B cell (primary cell): ENCODE results near the gene LZTR1. TPM values are rescaled to one million over a fixed set of nuclear protein-coding genes. Genes with fewer than 3 reads are reported as not detected.

Source experiments
- ATAC-seq: fragments of 200-7000 bp; cut with Tn5 transposase; one replicate; pipeline ENCODE4 v1.10.0; 2021; ENCODE audit warnings: low read depth, mild to moderate bottlenecking, moderate number of reproducible peaks, moderate library complexity
- CTCF ChIA-PET: fragments of 350-600 bp; sonication (Branson Sonifier 250); formaldehyde crosslinking; loops from one replicate; lab custom pipeline; 2021; ENCODE audit warnings: antibody characterized with exemption, inconsistent platforms; lab: Charles Lee
- POLR2A ChIA-PET: fragments of 350-600 bp; sonication (Branson Sonifier 250); formaldehyde crosslinking; loops from one replicate; lab custom pipeline; 2021; ENCODE audit warnings: antibody characterized with exemption; lab: Charles Lee
- DNase-seq: peaks from one replicate; pipeline ENCODE4 v3.0.0; 2013
- H2AFZ ChIP-seq: 2 replicates; pipeline ENCODE4 v1.6.1; 2012; ENCODE audit warnings: mild to moderate bottlenecking, low read depth, low read length; ENCODE audit not compliant: insufficient read depth, poor library complexity, severe bottlenecking
- H3K27ac ChIP-seq, 2 donors: 1 replicate in 1 of 2; 2 replicates in 1 of 2; pipeline ENCODE4 v1.5.1; 2012 to 2013; ENCODE audit warnings: low read length in 2 of 2, mild to moderate bottlenecking in 2 of 2, moderate library complexity in 1 of 2
- H3K27me3 ChIP-seq, 4 experiments: fragments of 200-600 bp in 1 of 4; sonication (generic) in 1 of 4; replicated peaks in 1 of 4; 1 replicate in 2 of 4; 2 replicates in 2 of 4; pipeline versions ENCODE4 v1.6.1 to v1.7.0; 2013 to 2016; ENCODE audit warnings: low read length in 3 of 4, mild to moderate bottlenecking in 2 of 4, mixed read lengths in 1 of 4, moderate library complexity in 1 of 4; ENCODE audit not compliant: insufficient read depth in 4 of 4, control insufficient read depth in 3 of 4; ENCODE audit errors: control extremely low read depth in 1 of 4
- H3K36me3 ChIP-seq, 2 experiments: replicated peaks in 1 of 2; 1 replicate in 1 of 2; 2 replicates in 1 of 2; pipeline versions ENCODE4 v1.6.1 to v1.7.1; 2013; ENCODE audit warnings: low read length in 1 of 2; ENCODE audit not compliant: insufficient read depth in 2 of 2, control insufficient read depth in 1 of 2; ENCODE audit errors: control extremely low read depth in 1 of 2, extremely low read depth in 1 of 2
- H3K4me1 ChIP-seq, 2 donors: fragments of 200-600 bp in 1 of 2; sonication (generic) in 1 of 2; 1 replicate in 1 of 2; 2 replicates in 1 of 2; pipeline versions ENCODE4 v1.5.1 to v1.6.1; 2013 to 2017; ENCODE audit warnings: low read length in 2 of 2; ENCODE audit not compliant: control insufficient read depth in 2 of 2, insufficient read depth in 2 of 2
- H3K4me2 ChIP-seq: replicated peaks from 2 replicates; pipeline ENCODE3; 2012; ENCODE audit warnings: mild to moderate bottlenecking, low read depth, low read length; ENCODE audit not compliant: poor library complexity, severe bottlenecking
- H3K4me3 ChIP-seq, 5 experiments: fragments of 200-600 bp in 1 of 5; sonication (generic) in 1 of 5; 1 replicate in 3 of 5; 2 replicates in 2 of 5; pipeline versions ENCODE4 v1.5.1 to v1.7.0; 2011 to 2016; ENCODE audit warnings: low read length in 4 of 5, mild to moderate bottlenecking in 4 of 5, low read depth in 2 of 5, control low read depth in 1 of 5, moderate library complexity in 1 of 5; ENCODE audit not compliant: insufficient read depth in 1 of 5; ENCODE audit errors: control extremely low read depth in 1 of 5, extremely low read depth in 1 of 5
- H3K79me2 ChIP-seq: fragments of 200-600 bp; sonication (generic); one replicate; pipeline ENCODE4 v1.6.0; 2016; ENCODE audit warnings: low read length; ENCODE audit not compliant: control insufficient read depth, insufficient read depth
- H3K9ac ChIP-seq: fragments of 200-600 bp; sonication (generic); 2 replicates; pipeline ENCODE4 v1.6.1; 2017; ENCODE audit warnings: mild to moderate bottlenecking, low read length, moderate library complexity
- H3K9me3 ChIP-seq, 3 donors: one replicate each; pipeline versions ENCODE4 v1.6.1 to v1.7.1; 2013; ENCODE audit warnings: low read length in 2 of 3; ENCODE audit not compliant: control insufficient read depth in 2 of 3, insufficient read depth in 1 of 3; ENCODE audit errors: control extremely low read depth in 1 of 3
- H4K20me1 ChIP-seq: 2 replicates; pipeline ENCODE4 v1.6.0; 2012; ENCODE audit warnings: mild to moderate bottlenecking, low read length; ENCODE audit not compliant: insufficient read depth, control insufficient read depth, poor library complexity, severe bottlenecking
- H3K27ac Mint-ChIP-seq: one replicate; pipeline ENCODE4 v1.8.0; 2021; ENCODE audit warnings: mixed read lengths
- H3K27me3 Mint-ChIP-seq: one replicate; pipeline ENCODE4 v1.8.0; 2021; ENCODE audit warnings: mixed read lengths
- H3K4me1 Mint-ChIP-seq: one replicate; pipeline ENCODE4 v1.8.0; 2021; ENCODE audit warnings: mixed read lengths
- H3K4me3 Mint-ChIP-seq: one replicate; pipeline ENCODE4 v1.8.0; 2021; ENCODE audit warnings: mixed read lengths
- H3K9me3 Mint-ChIP-seq: one replicate; pipeline ENCODE4 v1.8.0; 2022; ENCODE audit warnings: mixed read lengths; ENCODE audit not compliant: insufficient read depth
- EZH2 ChIP-seq: IDR thresholded peaks from 2 replicates; pipeline ENCODE4 v1.6.1; 2012; ENCODE audit warnings: borderline replicate concordance, low read depth, mild to moderate bottlenecking, moderate library complexity, low read length; ENCODE audit not compliant: insufficient read depth, poor library complexity, severe bottlenecking
- WGBS: methylation state at CpG from one replicate; pipeline ENCODE4 v1.1.5; 2013; ENCODE audit warnings: missing lambda C conversion rate; ENCODE audit not compliant: insufficient coverage; 5-methylcytosine and 5-hydroxymethylcytosine counted together
- intact Hi-C: fragments of 100-400 bp; cut with micrococcal nuclease; formaldehyde crosslinking; loops from one replicate; pipeline ENCODE4 v1.10.0; 2022
- polyA plus RNA-seq: library from polyadenylated mRNA; depleted of rRNA; stranded (reverse); fragments of >200 nt; gene quantifications from 2 replicates; pipeline ENCODE4 v1.2.3, GENCODE V29; 2012
- total RNA-seq, 2 donors: library from RNA; stranded (reverse); fragments of 120-200 nt in 1 of 2; gene quantifications; 1 replicate in 1 of 2; 2 replicates in 1 of 2; pipeline versions ENCODE4 v1.2.3 to v1.2.4, GENCODE V29; 2013 to 2022
- TF ChIP-seq, protein P1 (sequence below): fragments of 200-600 bp; IDR thresholded peaks from one replicate; pipeline ENCODE4 v1.8.0; 2022; ENCODE audit warnings: antibody characterized with exemption, mild to moderate bottlenecking

The LZTR1 gene
- total and polyA plus RNA-seq, 2 donors (not counting 1 experiment from before 2014, with no cell fraction given) = 75.7 to 94.8 TPM

DNA sequence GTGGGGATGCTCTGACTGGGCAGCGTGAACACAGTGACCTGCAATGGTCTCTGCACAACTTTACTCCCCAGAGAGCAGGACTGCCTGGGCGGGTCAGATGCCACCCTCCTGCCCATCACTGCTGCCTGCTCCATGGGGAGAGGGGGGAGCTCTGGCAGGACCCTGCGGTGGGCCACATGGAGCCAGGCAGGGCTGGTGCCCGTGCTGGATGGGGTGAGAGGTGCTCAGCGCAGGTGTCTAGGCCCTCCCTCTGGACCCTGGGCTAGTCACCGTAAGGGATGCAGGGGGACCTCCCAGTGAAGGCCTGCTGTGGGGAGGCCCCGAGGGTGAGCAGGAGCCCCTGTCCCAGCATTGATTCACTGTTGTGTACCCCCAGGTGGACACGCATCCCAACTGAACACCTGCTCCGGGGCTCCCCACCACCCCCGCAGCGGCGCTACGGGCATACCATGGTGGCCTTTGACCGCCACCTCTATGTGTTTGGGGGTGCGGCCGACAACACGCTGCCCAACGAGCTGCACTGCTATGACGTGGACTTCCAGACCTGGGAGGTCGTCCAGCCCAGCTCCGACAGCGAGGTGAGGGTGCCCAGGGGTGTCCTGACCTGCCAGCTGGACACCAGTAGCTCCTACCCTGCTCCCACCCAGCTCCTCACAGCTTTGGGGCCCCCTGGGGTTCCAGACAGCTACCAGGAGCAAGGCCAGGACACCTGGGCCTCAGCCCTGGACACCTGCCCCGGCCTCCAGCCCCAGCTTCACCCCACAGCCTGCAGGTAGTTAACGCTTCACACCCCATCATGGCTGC lies 9.4 kb downstream of the LZTR1 start:
- intact Hi-C loops = no loop called here
- Histone ChIP-seq H2AFZ (no peak overlapping the region), H3K4me1 (no peaks in the 10 kb centered on the region), H3K4me2 (no peak overlapping the region), H3K9ac (no peak overlapping the region), H4K20me1 (no peaks in the 10 kb centered on the region), H3K79me2 (no peaks in the 10 kb centered on the region), H3K27me3 (no peaks in the 10 kb centered on the region), H3K36me3 (peaks cover 0 to 23% of the 10 kb centered on the region in 2 experiments), H3K9me3 (no peaks in the 10 kb centered on the region), H3K27ac (no peak overlapping the region), H3K4me3 (no peak overlapping the region)
- DNase-seq (no peak), ATAC-seq (no peak)
- WGBS = 93% methylated on average over 22 of the region's 24 CpGs
- Mint-ChIP-seq H3K9me3 (no peaks in the 10 kb centered on the region), H3K4me3 (no peak overlapping the region), H3K27ac (no peak overlapping the region), H3K27me3 (no peaks in the 10 kb centered on the region), H3K4me1 (no peaks in the 10 kb centered on the region)
- ChIA-PET POLR2A (no interaction called here), CTCF (no interaction called here)
- TF ChIP-seq, protein P1, sequence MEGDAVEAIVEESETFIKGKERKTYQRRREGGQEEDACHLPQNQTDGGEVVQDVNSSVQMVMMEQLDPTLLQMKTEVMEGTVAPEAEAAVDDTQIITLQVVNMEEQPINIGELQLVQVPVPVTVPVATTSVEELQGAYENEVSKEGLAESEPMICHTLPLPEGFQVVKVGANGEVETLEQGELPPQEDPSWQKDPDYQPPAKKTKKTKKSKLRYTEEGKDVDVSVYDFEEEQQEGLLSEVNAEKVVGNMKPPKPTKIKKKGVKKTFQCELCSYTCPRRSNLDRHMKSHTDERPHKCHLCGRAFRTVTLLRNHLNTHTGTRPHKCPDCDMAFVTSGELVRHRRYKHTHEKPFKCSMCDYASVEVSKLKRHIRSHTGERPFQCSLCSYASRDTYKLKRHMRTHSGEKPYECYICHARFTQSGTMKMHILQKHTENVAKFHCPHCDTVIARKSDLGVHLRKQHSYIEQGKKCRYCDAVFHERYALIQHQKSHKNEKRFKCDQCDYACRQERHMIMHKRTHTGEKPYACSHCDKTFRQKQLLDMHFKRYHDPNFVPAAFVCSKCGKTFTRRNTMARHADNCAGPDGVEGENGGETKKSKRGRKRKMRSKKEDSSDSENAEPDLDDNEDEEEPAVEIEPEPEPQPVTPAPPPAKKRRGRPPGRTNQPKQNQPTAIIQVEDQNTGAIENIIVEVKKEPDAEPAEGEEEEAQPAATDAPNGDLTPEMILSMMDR = no peak
- no peak for TF ChIP-seq EZH2

DNA sequence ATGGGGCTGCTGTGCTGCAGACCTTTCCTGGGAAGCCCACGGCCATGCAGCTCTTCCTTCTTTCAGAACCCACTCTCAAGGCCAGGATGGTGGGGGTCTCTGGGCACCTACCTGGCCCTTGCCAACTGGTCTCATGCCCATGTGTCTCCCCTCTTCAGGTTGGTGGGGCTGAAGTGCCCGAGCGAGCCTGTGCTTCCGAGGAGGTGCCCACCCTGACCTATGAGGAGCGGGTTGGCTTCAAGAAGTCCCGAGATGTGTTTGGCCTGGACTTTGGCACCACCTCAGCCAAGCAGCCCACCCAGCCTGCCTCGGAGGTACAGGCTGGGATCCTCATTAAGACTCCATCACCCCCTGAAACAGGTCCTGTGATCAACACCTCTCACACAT lies 10.0 kb downstream of the LZTR1 start:
- H3K4me1 ChIP-seq = no peaks in the 10 kb centered on the region
- CTCF ChIA-PET = no interaction called here
- Mint-ChIP-seq H3K27me3 (no peaks in the 10 kb centered on the region), H3K4me3 (no peak overlapping the region), H3K4me1 (no peaks in the 10 kb centered on the region), H3K9me3 (no peaks in the 10 kb centered on the region), H3K27ac (no peak overlapping the region)
- no peak overlapping the region for H2AFZ ChIP-seq
- H3K4me3 ChIP-seq = no peak overlapping the region
- TF ChIP-seq, protein P1 = no peak
- intact Hi-C loops = no loop called here
- H3K4me2 ChIP-seq = no peak overlapping the region
- POLR2A ChIA-PET = no interaction called here
- H3K27me3 ChIP-seq = no peaks in the 10 kb centered on the region
- 90% methylated on average over 7 of the region's 7 CpGs for WGBS
- H3K9me3 ChIP-seq = no peaks in the 10 kb centered on the region
- H3K9ac ChIP-seq = no peak overlapping the region
- no peak for DNase-seq
- ATAC-seq = no peak
- H4K20me1 ChIP-seq = no peaks in the 10 kb centered on the region
- no peak overlapping the region for H3K27ac ChIP-seq
- H3K79me2 ChIP-seq = no peaks in the 10 kb centered on the region
- H3K36me3 ChIP-seq = peaks cover 0 to 23% of the 10 kb centered on the region in 2 experiments
